ENCODE results near the gene ZFHX3. TPM values are rescaled to one million over a fixed set of nuclear protein-coding genes. Genes with fewer than 3 reads are reported as not detected.

Gene ZFHX3
- polyA plus RNA-seq, 1 experiment, result 2.2 TPM

- ChIA-PET CTCF (interaction anchor here (0.8 to 1.9 kb wide), 2 partner anchors 12 to 61 kb away, joined by 3 to 7 read pairs; no protein-coding TSS in a partner anchor), POLR2A (no interaction called here)
- Histone ChIP-seq H3K4me3 (ENCODE audit: low read depth, low read length) (no peak overlapping the region), H3K27me3 (ENCODE audit: control insufficient read depth, insufficient read depth, low read length) (no peaks in the 10 kb centered on the region), H3K36me3 (ENCODE audit: control insufficient read depth, insufficient read depth, low read length) (no peaks in the 10 kb centered on the region)
- TF ChIP-seq CTCF (IDR thresholded peaks at IDR 0.05; ENCODE audit: insufficient read depth, low read depth, low read length), result no peak
- no peak for DNase-seq (ENCODE audit: low read depth)
Observed at GRCh38 chr16:72910381-72910780, 137.5 kb downstream of the ZFHX3 start.

GRCh38 chr16:72909196-72909595, 138.7 kb downstream of the ZFHX3 start:
- ChIA-PET CTCF (interaction anchor here (1.0 to 1.9 kb wide), 3 partner anchors 8 to 77 kb away, joined by 3 to 7 read pairs (median 3); no protein-coding TSS in a partner anchor), POLR2A (no interaction called here)
- no peak for TF ChIP-seq CTCF (IDR thresholded peaks at IDR 0.05; ENCODE audit: insufficient read depth, low read depth, low read length)
- DNase-seq (ENCODE audit: low read depth), result no peak
- H3K36me3 ChIP-seq (ENCODE audit: control insufficient read depth, insufficient read depth, low read length), result no peaks in the 10 kb centered on the region
- no peaks in the 10 kb centered on the region for H3K27me3 ChIP-seq (ENCODE audit: control insufficient read depth, insufficient read depth, low read length)
- H3K4me3 ChIP-seq (ENCODE audit: low read depth, low read length), result no peak overlapping the region

- no peak for TF ChIP-seq CTCF (IDR thresholded peaks at IDR 0.05; ENCODE audit: insufficient read depth, low read depth, low read length)
- CTCF ChIA-PET, result interaction anchor here (1.0 to 1.9 kb wide), 3 partner anchors 9 to 76 kb away, joined by 3 to 7 read pairs (median 3); no protein-coding TSS in a partner anchor
- Histone ChIP-seq H3K27me3 (ENCODE audit: control insufficient read depth, insufficient read depth, low read length) (no peaks in the 10 kb centered on the region), H3K36me3 (ENCODE audit: control insufficient read depth, insufficient read depth, low read length) (no peaks in the 10 kb centered on the region), H3K4me3 (ENCODE audit: low read depth, low read length) (no peak overlapping the region)
- DNase-seq (ENCODE audit: low read depth), result no peak
- POLR2A ChIA-PET, result no interaction called here
Observed at GRCh38 chr16:72908362-72909167, 139.4 kb downstream of the ZFHX3 start.

- no peak overlapping the region for H3K4me3 ChIP-seq (ENCODE audit: low read depth, low read length)
- no peak for TF ChIP-seq CTCF (IDR thresholded peaks at IDR 0.05; ENCODE audit: insufficient read depth, low read depth, low read length)
- DNase-seq (ENCODE audit: low read depth), result no peak
- CTCF ChIA-PET, result no interaction called here
- POLR2A ChIA-PET, result no interaction called here
- no peaks in the 10 kb centered on the region for H3K27me3 ChIP-seq (ENCODE audit: control insufficient read depth, insufficient read depth, low read length)
- peaks cover 1% of the 10 kb centered on the region; the same call in 1 of the 2 replicates for H3K36me3 ChIP-seq (ENCODE audit: control insufficient read depth, insufficient read depth, low read length)
Observed at GRCh38 chr16:72905581-72905980, 142.3 kb downstream of the ZFHX3 start.

GRCh38 chr16:72903176-72903575, 144.8 kb downstream of the ZFHX3 start:
- DNase-seq (ENCODE audit: low read depth), result no peak
- peaks cover 3% of the 10 kb centered on the region; the same call in 1 of the 2 replicates for H3K36me3 ChIP-seq (ENCODE audit: control insufficient read depth, insufficient read depth, low read length)
- H3K27me3 ChIP-seq (ENCODE audit: control insufficient read depth, insufficient read depth, low read length), result no peaks in the 10 kb centered on the region
- CTCF ChIA-PET, result interaction anchor here (0.6 to 1.2 kb wide), 3 partner anchors 10 to 67 kb away, joined by 3 to 5 read pairs (median 3); no protein-coding TSS in a partner anchor
- no peak overlapping the region for H3K4me3 ChIP-seq (ENCODE audit: low read depth, low read length)
- no peak for TF ChIP-seq CTCF (IDR thresholded peaks at IDR 0.05; ENCODE audit: insufficient read depth, low read depth, low read length)
- POLR2A ChIA-PET, result no interaction called here
